C4-2B (cell line): ENCODE measurements around the gene CTSL.

Source experiments
- CTCF ChIP-seq: fragments of 450-650 bp; conservative IDR thresholded peaks from 2 replicates; pipeline ENCODE4 v1.5.1; 2017; ENCODE audit warnings: mild to moderate bottlenecking
- ZFX ChIP-seq: fragments of 450-650 bp; IDR thresholded peaks from 2 replicates; pipeline ENCODE4 v1.6.1; 2017

- TF ChIP-seq CTCF (no peak), ZFX (no peak)
Observed at GRCh38 chr9:87686520-87687090, 39.3 kb upstream of the CTSL start.
